HG03066 (cell line): ENCODE data around the gene AP3B1.

Experiments
- ATAC-seq: cut with Tn5 transposase; IDR thresholded peaks from one replicate; pipeline ENCODE4 v1.9.1; 2021; ENCODE audit warnings: low read depth; ENCODE audit not compliant: unreplicated experiment

Gene AP3B1

GRCh38 chr5:78008356-78008967, 286.0 kb downstream of the AP3B1 start:
- ATAC-seq: no peak

- ATAC-seq: no peak
Observed at GRCh38 chr5:78007233-78007632, 287.3 kb downstream of the AP3B1 start.

GRCh38 chr5:78006449-78006848, 288.0 kb downstream of the AP3B1 start:
- ATAC-seq: no peak

GRCh38 chr5:78005021-78005785, 289.3 kb downstream of the AP3B1 start:
- ATAC-seq: no peak

- no peak for ATAC-seq
Observed at GRCh38 chr5:78004559-78004958, 289.9 kb downstream of the AP3B1 start.

- no peak for ATAC-seq
Observed at GRCh38 chr5:78003919-78004318, 290.6 kb downstream of the AP3B1 start.

- ATAC-seq: no peak
Observed at GRCh38 chr5:78003450-78003849, 291.0 kb downstream of the AP3B1 start.

- ATAC-seq: no peak
Observed at GRCh38 chr5:78002690-78003089, 291.8 kb downstream of the AP3B1 start.

GRCh38 chr5:78001197-78001596, 293.3 kb downstream of the AP3B1 start:
- ATAC-seq: no peak

GRCh38 chr5:78000191-78000590, 294.3 kb downstream of the AP3B1 start:
- no peak for ATAC-seq

- ATAC-seq: no peak
Observed at GRCh38 chr5:77999399-77999798, 295.1 kb downstream of the AP3B1 start.

GRCh38 chr5:77996943-77997342, 297.6 kb downstream of the AP3B1 start:
- no peak for ATAC-seq

- ATAC-seq: no peak
Observed at GRCh38 chr5:77995793-77996409, 298.6 kb downstream of the AP3B1 start.

- ATAC-seq: no peak
Observed at GRCh38 chr5:77994943-77995342, 299.6 kb downstream of the AP3B1 start.

- no peak for ATAC-seq
Observed at GRCh38 chr5:77993855-77994318, 300.6 kb downstream of the AP3B1 start.

GRCh38 chr5:77993141-77993854, 301.2 kb downstream of the AP3B1 start:
- no peak for ATAC-seq

GRCh38 chr5:77991084-77991483, 303.4 kb downstream of the AP3B1 start:
- ATAC-seq: no peak

- no peak for ATAC-seq
Observed at GRCh38 chr5:77990020-77990419, 304.5 kb downstream of the AP3B1 start.

GRCh38 chr5:77987988-77988387, 306.5 kb downstream of the AP3B1 start:
- ATAC-seq: no peak

GRCh38 chr5:77987331-77987730, 307.2 kb downstream of the AP3B1 start:
- no peak for ATAC-seq

- ATAC-seq: no peak
Observed at GRCh38 chr5:77986261-77986660, 308.2 kb downstream of the AP3B1 start.
